Inferior parietal cortex (tissue), 1 donor: Measurements from ENCODE around the gene CRYGC.

Experiments used
- DNase-seq: peaks from one replicate; pipeline ENCODE4 v3.0.0-alpha.2; 2016; ENCODE audit errors: extremely low spot score

The CRYGC gene

GRCh38 chr2:208097313-208097712 is 32.3 kb downstream of the CRYGC start:
- DNase-seq: no peak

GRCh38 chr2:208096080-208096479 is 33.5 kb downstream of the CRYGC start:
- no peak for DNase-seq

- no peak for DNase-seq
These were observed 36.5 kb downstream of the CRYGC start for GRCh38 chr2:208093128-208093527.

GRCh38 chr2:208092093-208092832 is 37.4 kb downstream of the CRYGC start:
- DNase-seq: no peak

GRCh38 chr2:208090420-208090819 is 39.2 kb downstream of the CRYGC start:
- no peak for DNase-seq

- no peak for DNase-seq
These were observed 43.6 kb downstream of the CRYGC start for GRCh38 chr2:208086029-208086428.

- DNase-seq: no peak
These were observed 45.8 kb downstream of the CRYGC start for GRCh38 chr2:208083807-208084206.
